Erythroblast (primary cell): ENCODE data around the gene C12orf56.

ENCODE experiments used
- GATA1 ChIP-seq: IDR thresholded peaks from 2 replicates; pipeline ENCODE4 v1.6.1; 2011; ENCODE audit warnings: low read depth, mild to moderate bottlenecking, control low read depth, low read length, moderate library complexity
- POLR2A ChIP-seq: IDR thresholded peaks from 2 replicates; pipeline ENCODE4 v1.6.1; 2011; ENCODE audit warnings: mild to moderate bottlenecking, low read length

DNA sequence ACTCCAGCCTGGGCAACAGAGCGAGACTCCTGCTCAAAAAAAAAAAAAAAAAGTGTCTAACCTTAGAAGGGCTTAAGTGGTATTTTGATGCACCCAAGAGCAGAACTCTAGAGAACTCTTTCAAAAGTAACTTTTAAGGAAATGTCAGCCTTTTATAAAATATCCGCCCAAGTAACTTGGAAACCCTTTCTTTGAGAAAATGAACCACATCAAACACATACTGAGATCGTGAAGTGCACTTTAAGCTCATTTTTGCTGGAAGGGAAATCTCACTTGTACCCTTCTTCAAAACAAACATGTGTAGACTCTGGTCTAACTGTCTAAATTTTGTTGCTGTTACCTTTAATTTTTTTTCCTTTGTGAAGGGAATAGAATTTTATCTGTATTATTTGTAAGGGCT is 5.5 kb downstream of the C12orf56 start:
- TF ChIP-seq POLR2A: no peak
- no peak for TF ChIP-seq GATA1
